ENCODE data around the gene PADI1.

The PADI1 gene

GRCh38 chr1:17198476-17199258 is 6.3 kb upstream of the PADI1 start:
- TF ChIP-seq, protein P1, sequence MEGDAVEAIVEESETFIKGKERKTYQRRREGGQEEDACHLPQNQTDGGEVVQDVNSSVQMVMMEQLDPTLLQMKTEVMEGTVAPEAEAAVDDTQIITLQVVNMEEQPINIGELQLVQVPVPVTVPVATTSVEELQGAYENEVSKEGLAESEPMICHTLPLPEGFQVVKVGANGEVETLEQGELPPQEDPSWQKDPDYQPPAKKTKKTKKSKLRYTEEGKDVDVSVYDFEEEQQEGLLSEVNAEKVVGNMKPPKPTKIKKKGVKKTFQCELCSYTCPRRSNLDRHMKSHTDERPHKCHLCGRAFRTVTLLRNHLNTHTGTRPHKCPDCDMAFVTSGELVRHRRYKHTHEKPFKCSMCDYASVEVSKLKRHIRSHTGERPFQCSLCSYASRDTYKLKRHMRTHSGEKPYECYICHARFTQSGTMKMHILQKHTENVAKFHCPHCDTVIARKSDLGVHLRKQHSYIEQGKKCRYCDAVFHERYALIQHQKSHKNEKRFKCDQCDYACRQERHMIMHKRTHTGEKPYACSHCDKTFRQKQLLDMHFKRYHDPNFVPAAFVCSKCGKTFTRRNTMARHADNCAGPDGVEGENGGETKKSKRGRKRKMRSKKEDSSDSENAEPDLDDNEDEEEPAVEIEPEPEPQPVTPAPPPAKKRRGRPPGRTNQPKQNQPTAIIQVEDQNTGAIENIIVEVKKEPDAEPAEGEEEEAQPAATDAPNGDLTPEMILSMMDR (IDR thresholded peaks at IDR 0.05; ENCODE audit: insufficient read depth, low read length), result no peak
- TF ChIP-seq, protein P2, sequence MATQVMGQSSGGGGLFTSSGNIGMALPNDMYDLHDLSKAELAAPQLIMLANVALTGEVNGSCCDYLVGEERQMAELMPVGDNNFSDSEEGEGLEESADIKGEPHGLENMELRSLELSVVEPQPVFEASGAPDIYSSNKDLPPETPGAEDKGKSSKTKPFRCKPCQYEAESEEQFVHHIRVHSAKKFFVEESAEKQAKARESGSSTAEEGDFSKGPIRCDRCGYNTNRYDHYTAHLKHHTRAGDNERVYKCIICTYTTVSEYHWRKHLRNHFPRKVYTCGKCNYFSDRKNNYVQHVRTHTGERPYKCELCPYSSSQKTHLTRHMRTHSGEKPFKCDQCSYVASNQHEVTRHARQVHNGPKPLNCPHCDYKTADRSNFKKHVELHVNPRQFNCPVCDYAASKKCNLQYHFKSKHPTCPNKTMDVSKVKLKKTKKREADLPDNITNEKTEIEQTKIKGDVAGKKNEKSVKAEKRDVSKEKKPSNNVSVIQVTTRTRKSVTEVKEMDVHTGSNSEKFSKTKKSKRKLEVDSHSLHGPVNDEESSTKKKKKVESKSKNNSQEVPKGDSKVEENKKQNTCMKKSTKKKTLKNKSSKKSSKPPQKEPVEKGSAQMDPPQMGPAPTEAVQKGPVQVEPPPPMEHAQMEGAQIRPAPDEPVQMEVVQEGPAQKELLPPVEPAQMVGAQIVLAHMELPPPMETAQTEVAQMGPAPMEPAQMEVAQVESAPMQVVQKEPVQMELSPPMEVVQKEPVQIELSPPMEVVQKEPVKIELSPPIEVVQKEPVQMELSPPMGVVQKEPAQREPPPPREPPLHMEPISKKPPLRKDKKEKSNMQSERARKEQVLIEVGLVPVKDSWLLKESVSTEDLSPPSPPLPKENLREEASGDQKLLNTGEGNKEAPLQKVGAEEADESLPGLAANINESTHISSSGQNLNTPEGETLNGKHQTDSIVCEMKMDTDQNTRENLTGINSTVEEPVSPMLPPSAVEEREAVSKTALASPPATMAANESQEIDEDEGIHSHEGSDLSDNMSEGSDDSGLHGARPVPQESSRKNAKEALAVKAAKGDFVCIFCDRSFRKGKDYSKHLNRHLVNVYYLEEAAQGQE (IDR thresholded peaks at IDR 0.05; ENCODE audit: insufficient replicate concordance, low read depth), result no peak
- no peak for TF ChIP-seq POLR2AphosphoS5 (IDR thresholded peaks at IDR 0.05; ENCODE audit: low read depth)
- no peak for TF ChIP-seq GABPA (IDR thresholded peaks at IDR 0.05; ENCODE audit: low read depth)
- TF ChIP-seq SPI1 (IDR thresholded peaks at IDR 0.05; ENCODE audit: borderline replicate concordance, low read depth), result no peak

GRCh38 chr1:17199267-17200044 is 5.5 kb upstream of the PADI1 start:
- Histone ChIP-seq H3K4me3 (replicated peaks; ENCODE audit: insufficient read depth, low read length) (no peak overlapping the region), H3K27ac (replicated peaks) (no peak overlapping the region), H3K27me3 (ENCODE audit: insufficient read depth, poor library complexity, severe bottlenecking) (peaks cover 2% of the 10 kb centered on the region)
- TF ChIP-seq, protein P2 (IDR thresholded peaks at IDR 0.05; ENCODE audit: insufficient replicate concordance, low read depth), result no peak
- TF ChIP-seq GABPA (IDR thresholded peaks at IDR 0.05; ENCODE audit: low read depth) (no peak), SPI1 (IDR thresholded peaks at IDR 0.05; ENCODE audit: borderline replicate concordance, low read depth) (no peak), POLR2AphosphoS5 (IDR thresholded peaks at IDR 0.05; ENCODE audit: low read depth) (no peak)
- TF ChIP-seq, protein P1 (IDR thresholded peaks at IDR 0.05; ENCODE audit: insufficient read depth, low read length), result no peak
- no peak for DNase-seq (ENCODE audit: low read depth in 1 of 2, low spot score in 1 of 2)

More at GRCh38 chr1:17198476-17199258, 6.3 kb upstream of the PADI1 start:
- peaks cover 2% of the 10 kb centered on the region for H3K27me3 ChIP-seq (ENCODE audit: insufficient read depth, poor library complexity, severe bottlenecking)
- H3K4me3 ChIP-seq (replicated peaks; ENCODE audit: insufficient read depth, low read length), result no peak overlapping the region
- no peak for DNase-seq (ENCODE audit: low read depth in 1 of 2, low spot score in 1 of 2)
- H3K27ac ChIP-seq (replicated peaks), result no peak overlapping the region

GRCh38 chr1:17200246-17200645 is 4.7 kb upstream of the PADI1 start:
- no peak overlapping the region for H3K4me3 ChIP-seq (replicated peaks; ENCODE audit: insufficient read depth, low read length)
- DNase-seq (ENCODE audit: low read depth in 1 of 2, low spot score in 1 of 2), result no peak
- peaks cover 2% of the 10 kb centered on the region for H3K27me3 ChIP-seq (ENCODE audit: insufficient read depth, poor library complexity, severe bottlenecking)
- TF ChIP-seq POLR2AphosphoS5 (IDR thresholded peaks at IDR 0.05; ENCODE audit: low read depth), result no peak
- TF ChIP-seq, protein P1 (IDR thresholded peaks at IDR 0.05; ENCODE audit: insufficient read depth, low read length), result no peak
- TF ChIP-seq SPI1 (IDR thresholded peaks at IDR 0.05; ENCODE audit: borderline replicate concordance, low read depth), result no peak
- TF ChIP-seq, protein P2 (IDR thresholded peaks at IDR 0.05; ENCODE audit: insufficient replicate concordance, low read depth), result no peak
- TF ChIP-seq GABPA (IDR thresholded peaks at IDR 0.05; ENCODE audit: low read depth), result no peak
- no peak overlapping the region for H3K27ac ChIP-seq (replicated peaks)

Data from HL-60 (cell line).